ENCODE data around the gene STRADA.
"Not testable (repeated sequence)": the region's sequence is repeated elsewhere in the genome, so short reads cannot be mapped to it uniquely, and the experiment has no call there.

STRADA gene

DNA sequence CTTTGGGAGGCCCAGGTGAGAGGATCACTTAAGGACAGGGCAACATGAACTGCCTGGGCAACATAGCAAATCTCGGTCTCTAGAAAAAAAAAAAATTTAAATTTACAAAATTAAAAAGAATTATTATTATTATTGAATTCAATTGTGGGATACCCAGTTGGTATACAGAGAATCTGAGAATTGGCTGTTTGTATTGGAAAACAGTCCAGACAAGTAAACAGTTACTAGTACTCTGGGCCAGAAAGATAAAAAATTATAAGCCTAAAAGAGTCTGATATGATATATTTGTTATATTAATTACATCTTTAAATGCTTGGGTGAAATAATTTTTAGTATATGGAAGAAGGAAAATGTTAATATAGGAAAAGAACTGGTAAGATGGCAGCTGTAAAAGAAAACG lies 16.8 kb upstream of the STRADA start:
- DNase-seq (ENCODE audit: low read depth in 2 of 2, low spot score in 1 of 2) = no peak

DNA sequence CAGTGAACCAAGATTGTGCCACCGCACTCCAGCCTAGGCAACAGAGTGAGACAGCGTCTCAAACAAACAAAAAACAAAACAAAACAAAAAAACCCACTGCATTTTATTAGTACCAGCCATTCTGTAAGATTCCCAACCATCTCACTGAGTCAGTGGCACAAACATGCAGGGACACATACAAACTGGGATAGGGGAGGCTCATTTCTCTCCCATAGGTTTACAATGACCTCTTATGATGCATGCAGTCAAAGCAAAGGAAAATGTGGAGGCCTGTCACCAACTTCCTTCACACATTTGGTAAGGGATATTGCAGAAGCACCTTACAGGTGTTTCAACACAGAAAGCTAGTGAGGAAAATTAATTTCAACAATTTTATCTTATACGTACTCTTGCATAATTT lies 12.4 kb upstream of the STRADA start:
- no peak for DNase-seq (ENCODE audit: low read depth in 2 of 2, low spot score in 1 of 2)

DNA sequence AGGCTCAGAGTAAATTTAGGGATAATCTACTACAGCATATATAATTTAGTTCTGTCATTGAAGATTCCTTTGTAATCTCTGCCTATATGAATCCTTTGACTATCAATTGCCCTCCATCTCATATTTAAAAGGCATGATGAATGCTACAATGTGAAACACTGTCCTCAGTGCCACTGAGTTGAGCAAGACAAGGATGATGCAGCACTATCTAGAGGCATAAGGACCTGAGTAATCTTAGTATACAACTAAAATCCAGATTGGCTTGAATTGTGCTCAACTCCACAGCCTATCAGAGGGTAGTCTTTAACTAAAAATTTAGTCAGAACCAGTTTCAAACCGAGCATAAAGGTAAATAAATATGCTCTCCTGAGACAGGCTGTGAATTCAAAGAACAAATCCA lies 11.6 kb upstream of the STRADA start:
- DNase-seq (ENCODE audit: low read depth in 2 of 2, low spot score in 1 of 2) = no peak

DNA sequence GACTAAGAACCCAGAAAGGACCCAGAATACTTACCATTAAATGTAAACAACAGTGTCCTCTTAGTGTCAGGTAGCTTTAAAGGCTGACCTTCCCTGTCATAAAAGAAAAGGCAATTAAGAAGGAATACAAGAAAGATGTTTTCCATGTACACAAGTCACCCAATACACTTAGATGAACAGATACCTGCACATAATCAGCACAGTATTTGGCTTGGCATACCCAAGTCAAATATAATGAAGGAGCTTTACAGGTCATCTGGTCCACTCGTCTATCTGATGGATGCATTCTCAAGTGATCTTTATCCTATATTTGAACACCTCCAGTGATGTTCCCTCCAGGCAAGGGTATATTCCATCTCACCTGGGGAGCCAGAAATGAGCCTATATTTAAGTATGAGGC lies 11.1 kb upstream of the STRADA start:
- DNase-seq (ENCODE audit: low read depth in 2 of 2, low spot score in 1 of 2) = no peak

DNA sequence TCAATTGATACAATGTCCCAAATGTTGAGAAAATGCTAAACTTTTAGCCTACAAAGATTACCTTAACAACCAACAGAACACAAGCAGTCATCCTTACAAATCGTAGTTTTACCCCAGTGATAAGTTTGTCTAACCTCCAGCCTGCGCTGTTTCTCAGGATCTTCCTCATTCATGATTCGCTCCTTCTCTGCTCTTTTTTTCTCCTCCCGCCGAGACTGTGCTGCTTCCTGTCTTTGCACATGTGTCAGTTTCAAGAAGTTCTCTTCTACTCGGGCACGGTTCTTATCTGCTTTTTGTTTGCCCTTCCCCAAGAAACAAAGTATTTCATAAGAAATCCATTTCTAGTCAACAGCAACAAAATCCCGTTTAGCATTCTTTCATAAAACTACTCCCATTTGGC lies 10.2 kb upstream of the STRADA start:
- DNase-seq (ENCODE audit: low read depth in 2 of 2, low spot score in 1 of 2) = no peak

DNA sequence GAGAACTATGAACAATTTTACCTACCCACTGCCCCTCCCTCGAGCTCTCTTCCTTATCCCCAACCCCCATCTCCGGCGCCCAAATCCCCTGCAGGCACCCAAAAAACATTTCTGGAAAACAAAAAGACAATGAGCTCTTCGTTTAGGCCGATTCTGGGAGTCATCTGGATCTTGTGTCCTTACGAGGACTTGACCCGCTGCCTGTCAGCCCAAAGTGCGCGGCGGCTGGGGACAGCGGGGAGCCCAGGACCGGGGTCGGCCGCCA lies 524 bp downstream of the STRADA start:
- DNase-seq (ENCODE audit: low read depth in 2 of 2, low spot score in 1 of 2) = no peak

DNA sequence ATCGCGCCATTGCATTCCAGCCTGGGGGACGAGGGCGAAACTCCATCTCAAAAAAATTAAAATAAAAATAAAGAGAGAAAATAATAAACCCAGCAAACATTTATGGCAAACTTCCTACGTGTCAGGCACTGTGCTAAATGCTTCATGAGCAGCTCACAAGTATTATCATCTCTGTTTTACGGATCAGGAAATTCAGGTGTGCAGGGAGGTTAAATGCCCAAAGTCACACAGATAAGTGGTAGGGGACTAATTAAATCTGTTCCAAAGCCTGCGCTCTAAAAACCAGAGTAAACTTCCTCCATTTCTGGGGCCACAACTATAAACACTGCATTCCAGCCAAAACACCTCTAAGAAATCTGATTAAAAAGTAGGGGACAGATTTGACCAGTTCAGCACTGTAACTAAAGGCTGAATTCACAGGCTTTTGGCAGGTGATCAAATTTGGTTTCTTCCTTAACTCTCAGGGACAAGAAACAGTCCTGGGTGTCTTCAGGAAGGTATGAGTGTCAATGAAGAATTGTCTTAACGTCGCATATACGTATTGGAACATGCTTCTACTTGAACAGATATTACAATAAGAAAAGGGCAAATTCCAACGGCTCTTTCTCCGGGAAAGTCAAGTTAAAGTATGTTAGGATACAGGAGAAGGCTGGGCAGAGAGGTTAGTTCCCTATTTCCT lies 996 bp downstream of the STRADA start:
- no peak for DNase-seq (ENCODE audit: low read depth in 2 of 2, low spot score in 1 of 2)

DNA sequence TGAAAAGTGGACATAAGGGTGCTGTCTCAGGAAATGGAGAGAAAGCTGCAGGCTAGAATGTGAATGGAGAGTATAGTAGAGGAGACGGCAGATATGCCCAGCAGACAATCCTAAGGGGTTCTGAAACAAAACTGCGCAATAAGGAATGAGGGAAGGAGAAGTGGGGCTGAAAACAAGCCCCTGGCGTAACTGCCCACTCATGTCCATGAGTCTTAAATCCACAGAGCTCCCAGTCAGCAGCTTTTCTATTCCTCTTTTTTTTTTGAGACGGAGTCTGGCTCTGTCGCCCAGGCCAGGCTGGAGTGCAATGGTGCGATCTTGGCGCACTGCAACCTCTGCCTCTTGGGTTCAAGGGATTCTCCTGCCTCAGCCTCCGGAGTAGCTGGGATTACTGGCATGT lies 5.9 kb downstream of the STRADA start:
- no peak for DNase-seq (ENCODE audit: low read depth in 2 of 2, low spot score in 1 of 2)

DNA sequence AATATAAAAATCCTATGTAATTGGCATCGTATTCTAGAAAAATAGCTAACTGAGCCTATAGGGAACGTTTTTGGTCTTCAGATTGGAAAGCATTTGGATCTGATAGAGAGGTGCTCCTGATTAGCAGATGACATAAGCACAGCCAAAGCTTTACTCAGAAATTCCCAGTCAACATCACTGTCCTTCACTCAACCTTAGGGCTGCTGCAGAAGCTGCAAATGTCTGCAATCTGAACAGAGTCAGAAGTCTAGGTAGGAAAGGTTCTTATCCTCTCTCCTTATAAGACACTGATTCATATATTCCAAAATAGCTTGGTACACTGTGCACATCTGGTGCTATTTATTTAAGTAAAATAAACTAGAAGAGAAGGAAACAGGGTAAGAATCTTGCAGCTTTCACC lies 19.2 kb downstream of the STRADA start:
- no peak for DNase-seq (ENCODE audit: low read depth in 2 of 2, low spot score in 1 of 2)

DNA sequence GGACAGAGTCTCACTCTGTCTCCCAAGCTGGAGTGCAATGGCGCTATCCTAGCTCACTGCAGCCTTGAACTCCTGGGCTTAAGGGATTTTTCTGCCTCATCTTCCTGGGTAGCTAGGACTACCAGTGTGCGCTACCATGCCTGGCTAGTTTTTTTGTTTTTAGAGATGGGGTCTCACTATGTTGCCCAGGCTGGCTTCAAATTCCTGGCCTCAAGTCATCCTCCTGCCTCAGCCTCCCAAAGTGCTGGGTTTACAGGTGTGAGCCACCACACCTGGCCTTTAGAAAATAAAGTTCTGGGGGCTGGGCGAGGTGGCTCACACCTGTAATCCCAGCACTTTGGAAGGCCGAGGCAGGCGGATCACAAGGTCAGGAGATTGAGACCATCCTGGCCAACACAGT lies 21.4 kb downstream of the STRADA start:
- not testable (repeated sequence) for DNase-seq (ENCODE audit: low read depth in 2 of 2, low spot score in 1 of 2)

DNA sequence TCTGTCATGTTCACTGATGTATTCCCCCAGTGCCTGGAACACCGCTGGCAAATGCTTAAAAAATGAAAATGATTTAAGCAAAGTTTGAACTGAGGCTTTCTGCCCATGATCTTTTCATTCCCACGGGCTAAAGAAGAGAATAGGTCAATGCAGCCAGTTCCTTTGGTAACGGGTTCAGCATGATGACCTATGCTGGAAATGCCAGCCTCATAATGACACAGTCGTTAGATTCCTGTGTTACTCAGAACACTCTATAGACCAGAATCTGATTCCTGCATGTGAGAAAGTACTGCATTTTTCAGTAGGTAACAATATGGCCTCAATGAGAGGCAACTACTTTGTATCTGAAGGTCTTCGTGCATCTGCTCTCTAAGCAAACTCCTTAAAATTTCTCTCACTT lies 22.6 kb downstream of the STRADA start:
- no peak for DNase-seq (ENCODE audit: low read depth in 2 of 2, low spot score in 1 of 2)

DNA sequence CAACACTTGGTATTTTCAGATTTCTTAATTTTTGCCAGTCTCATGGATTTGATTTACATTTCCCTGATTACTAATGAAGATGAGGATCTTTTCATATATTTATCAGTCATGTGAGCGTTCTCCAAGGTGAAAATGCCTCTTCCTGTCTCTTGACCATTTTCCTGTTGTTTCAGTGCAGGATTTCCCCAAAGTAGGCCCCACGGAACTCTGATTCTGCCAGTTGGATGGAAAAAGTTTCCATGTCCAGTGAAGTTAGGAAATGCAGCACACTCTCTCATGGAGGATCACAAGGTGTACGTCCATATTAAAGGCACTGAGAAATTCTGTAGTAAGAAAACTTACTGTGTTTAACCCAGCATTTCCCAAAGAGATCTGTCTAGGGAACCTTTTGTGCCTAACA lies 25.2 kb downstream of the STRADA start:
- DNase-seq (ENCODE audit: low read depth in 2 of 2, low spot score in 1 of 2) = no peak

DNA sequence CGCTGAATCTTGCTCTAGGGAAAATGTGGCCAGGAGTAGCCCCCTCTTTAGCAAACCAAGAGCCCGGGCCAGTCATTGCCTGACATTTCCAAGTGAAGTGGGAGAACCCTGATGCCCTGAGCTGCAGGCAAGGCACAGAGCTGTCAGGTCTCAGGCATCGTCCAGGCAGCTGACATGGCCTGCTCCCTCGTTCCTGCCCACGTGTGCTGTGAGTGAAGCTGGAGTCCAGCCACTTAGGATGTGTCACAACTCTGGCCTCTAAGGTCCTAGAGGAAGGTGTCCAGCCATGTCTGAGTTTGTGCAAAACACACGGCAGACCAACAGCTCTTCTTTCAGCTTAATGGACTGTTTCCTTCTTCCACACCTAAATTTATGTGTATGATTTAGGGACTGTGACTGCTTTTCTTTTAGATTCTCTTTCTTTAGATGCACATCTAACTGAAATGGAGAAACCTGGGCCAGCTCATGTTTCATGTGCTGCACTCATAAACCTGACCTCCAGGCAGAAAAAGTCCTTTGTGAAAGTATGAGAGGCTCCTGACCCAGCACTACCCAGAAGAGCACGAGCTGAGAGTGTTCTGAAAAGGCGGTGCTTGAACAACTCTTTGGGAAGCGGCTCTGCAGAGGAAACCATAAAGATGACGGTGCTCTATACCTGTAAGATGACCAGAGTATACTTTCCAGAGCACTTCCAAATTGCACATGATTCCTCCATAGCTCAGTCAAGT lies 26.9 kb downstream of the STRADA start:
- no peak for DNase-seq (ENCODE audit: low read depth in 2 of 2, low spot score in 1 of 2)

DNA sequence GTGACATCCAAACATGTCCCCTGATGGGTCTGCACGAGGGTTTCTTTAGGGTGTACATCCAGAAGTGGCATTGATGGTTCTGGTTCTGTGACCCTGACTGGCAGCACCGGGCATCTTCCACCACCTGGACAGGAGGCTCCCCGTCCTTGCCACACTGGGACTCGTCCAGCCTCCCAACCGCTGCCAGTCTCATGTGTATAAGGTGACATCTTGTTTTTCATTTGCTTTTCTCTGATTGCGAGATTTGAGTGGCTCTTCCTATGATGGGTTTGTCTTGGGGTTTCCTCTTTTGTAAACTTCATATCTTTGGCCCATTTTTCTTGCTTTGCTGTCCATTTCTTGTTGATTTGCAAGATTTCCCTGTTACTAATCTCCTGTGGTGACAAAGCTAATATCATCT lies 32.5 kb downstream of the STRADA start:
- no peak for DNase-seq (ENCODE audit: low read depth in 2 of 2, low spot score in 1 of 2)

DNA sequence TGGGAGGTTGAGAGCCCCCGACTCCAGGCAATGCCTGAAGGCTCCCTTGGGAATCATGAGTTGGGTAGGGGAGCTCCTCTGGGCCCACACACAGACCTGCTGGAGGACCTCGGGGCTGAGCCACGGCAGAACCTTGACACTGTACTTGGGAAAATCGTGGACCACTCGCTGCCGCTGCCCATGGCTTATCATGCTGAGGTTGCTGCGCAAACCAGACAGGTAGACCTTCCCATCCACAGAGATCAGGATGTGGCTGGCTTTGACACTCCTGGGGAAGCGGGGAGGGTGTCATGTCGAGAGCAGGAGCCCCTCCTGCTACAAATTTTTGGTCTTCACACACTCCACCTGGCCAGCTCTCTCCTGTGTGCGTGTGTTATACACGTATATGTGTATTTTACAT lies 34.4 kb downstream of the STRADA start:
- no peak for DNase-seq (ENCODE audit: low read depth in 2 of 2, low spot score in 1 of 2)

DNA sequence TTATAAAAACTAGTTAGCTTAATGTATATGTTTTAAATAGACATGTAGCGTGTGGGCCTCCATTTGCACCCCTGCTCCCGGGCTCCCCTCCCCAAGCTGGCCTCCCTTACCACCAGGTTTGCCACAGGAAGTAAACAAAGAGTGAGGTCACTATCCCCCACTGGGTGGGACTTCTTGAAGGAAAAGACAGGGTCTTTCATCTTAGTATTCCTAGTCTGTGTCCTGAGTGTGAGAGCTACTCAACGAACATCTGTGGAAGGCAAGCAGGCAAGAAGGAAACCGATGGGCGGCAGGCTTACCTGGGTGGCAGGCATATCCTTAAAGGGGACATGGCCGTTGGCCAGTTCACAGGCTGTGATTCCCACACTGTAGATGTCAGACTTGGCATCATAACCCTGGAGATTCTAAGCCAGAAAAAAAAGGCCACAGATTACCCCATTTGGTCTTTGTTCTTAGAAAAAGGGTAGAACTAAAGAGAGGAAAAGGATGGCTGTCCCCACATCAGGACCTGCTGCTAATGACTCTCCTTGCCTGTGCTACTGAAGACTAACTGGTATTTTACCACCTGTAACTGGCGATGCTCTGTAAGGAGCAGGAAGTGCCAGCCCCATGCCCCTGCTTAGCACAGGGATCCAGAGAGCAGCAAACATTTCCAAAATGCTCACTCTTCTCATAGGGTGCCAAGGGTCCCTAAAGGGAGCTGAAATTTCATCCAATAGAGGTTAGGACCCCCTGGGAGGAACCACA lies 35.1 kb downstream of the STRADA start:
- DNase-seq (ENCODE audit: low read depth in 2 of 2, low spot score in 1 of 2) = no peak

DNA sequence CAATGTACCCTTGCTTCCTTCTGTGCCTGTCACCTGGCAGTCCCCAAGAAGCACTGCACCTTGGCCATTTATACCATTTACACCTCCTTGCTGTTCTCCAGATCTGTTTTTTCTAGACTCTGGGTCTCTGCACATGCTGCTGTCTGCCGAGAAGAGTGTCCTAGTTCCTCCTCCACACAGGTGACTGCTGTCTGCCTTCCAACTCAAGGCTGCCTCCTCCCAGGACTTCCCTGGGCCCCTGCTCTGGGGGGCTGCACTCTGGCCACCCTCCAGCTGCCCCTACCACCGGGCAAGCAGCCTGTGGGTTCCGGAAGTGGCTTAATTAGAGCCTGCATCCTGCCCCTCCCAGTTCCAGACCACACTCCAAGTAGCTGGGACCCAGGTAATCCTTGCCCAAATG lies 35.9 kb downstream of the STRADA start:
- no peak for DNase-seq (ENCODE audit: low read depth in 2 of 2, low spot score in 1 of 2)

DNA sequence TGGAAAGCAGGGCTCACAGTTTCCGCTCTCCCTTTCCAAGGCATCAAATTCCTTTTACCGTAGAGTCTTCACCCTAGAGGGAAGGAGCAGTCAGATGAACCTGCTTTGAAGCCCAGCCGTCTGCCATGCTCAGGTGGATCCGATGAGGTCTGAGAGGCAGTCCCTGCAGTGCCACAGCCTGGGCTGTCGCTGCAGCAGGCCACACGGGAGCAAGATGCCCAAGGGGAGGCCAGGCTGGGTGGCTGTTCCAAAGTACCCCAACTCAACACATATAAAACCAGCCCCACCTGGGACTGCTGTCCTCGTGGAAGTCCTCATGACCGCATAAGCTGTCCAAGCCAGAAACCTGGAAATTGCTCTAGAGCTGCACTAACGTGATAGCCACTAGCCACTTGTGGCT lies 36.8 kb downstream of the STRADA start:
- no peak for DNase-seq (ENCODE audit: low read depth in 2 of 2, low spot score in 1 of 2)

DNA sequence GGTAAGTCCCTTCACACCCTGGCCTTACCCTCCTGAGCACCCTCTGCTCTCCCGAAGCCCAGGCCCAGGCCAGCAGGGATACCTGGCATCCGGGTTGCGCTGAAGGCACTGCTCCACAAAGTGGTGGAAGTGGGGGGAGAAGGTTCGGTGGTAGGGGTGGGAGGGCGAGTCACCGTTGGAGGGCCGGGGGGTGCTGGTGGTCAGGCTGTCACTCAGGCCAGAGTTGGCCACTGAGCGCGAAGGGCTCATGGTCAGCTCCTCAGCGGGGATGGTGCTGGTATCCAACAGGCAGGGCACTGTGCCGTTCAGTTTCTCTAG lies 37.4 kb downstream of the STRADA start:
- no peak for DNase-seq (ENCODE audit: low read depth in 2 of 2, low spot score in 1 of 2)

DNA sequence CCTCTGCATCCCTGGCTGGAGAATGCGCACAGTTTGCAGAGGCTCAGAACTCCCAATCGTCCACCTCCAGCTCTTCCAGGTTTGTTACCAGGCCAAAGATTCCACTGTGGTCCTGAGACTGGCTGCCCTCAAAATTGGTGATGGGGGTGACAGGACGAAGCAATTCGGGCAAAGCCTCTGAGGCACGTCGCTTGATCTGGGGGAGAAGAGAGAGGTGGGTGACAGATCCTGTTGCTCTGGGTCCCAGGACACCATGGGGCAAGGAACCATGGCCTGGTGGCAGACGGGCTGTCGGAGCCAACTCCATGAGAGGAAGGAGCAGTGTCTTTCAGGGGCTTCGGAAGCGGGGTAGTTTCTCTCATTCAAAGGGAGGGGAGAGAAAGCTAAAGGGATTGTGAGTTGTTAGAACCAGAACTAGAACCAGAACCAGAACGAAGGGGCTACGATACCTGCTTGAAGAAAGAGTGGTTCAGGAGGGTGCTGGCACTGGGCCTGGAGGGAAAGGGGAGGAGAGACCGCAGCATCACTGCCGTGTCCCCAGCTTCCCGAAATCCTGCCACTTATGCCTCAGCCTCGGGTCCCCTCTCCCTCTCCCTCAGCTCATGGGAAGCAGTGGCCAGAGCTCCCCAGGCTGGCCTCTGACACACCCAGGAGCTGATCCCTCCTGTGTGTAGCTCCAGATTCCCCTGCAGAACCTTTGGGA lies 37.9 kb downstream of the STRADA start:
- DNase-seq (ENCODE audit: low read depth in 2 of 2, low spot score in 1 of 2) = no peak

DNA sequence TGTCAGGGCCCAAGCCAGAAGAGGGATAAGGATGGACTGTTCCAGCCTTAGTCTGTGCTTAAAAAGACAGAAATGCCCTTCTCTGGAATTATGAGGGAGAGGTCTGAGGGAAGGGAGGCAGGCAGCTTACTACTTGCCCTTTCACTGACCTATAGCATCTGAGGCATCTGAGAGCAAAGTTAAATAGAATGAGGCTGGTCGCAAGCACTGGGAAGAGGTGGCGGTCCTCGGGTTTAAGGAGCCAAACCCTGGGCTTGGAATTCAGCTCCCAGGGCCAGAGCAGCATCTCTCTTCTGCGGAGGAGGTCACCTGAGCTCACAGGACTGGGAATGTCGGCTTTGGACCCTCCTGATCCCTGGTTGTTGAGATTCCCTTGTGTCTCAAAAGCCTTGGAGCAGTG lies 38.6 kb downstream of the STRADA start:
- DNase-seq (ENCODE audit: low read depth in 2 of 2, low spot score in 1 of 2) = no peak

DNA sequence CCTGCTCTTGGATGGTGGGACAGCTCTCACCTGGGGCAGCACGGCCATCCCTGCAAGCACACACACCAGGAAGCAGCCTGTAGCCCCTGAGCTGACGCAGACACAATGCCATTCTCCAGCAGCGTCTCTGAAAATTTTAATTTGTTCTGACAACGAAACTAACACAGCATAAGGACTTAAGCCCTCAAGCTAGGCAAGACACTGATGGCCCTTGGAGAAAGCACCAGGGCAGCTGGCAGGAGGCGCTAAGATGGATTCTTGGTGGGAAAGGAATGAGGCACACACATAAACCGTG lies 38.9 kb downstream of the STRADA start:
- no peak for DNase-seq (ENCODE audit: low read depth in 2 of 2, low spot score in 1 of 2)

Measured in stimulated activated CD8-positive, alpha-beta memory T cell treated with anti-CD3 and anti-CD28 coated beads, Interleukin-4, amount 100 ng/mL, for 1 hour (primary cell).